ENCODE results near the gene ERBB4. TPM values are rescaled to one million over a fixed set of nuclear protein-coding genes. Genes with fewer than 3 reads are reported as not detected.

Gene ERBB4
- total RNA-seq, 1 experiment from 2014 or later, result 0.04 TPM

GRCh38 chr2:212154477-212154878 lies 384.1 kb downstream of the ERBB4 start:
- H3K23me2 ChIP-seq (ENCODE audit: insufficient read length, low read depth, low read length, poor library complexity, severe bottlenecking), result no peaks in the 10 kb centered on the region
- H4K20me1 ChIP-seq (ENCODE audit: control insufficient read depth, insufficient read depth, insufficient read length), result no peaks in the 10 kb centered on the region
- no peak overlapping the region for H3K18ac ChIP-seq (ENCODE audit: insufficient read length, low read depth, low read length)
- DNase-seq, result no peak
- H3K79me2 ChIP-seq (ENCODE audit: insufficient read depth, low read length), result no peaks in the 10 kb centered on the region
- TF ChIP-seq CTCF (conservative IDR thresholded peaks at IDR 0.05), result no peak
- H2BK15ac ChIP-seq (ENCODE audit: low read depth, low read length), result no peak overlapping the region
- H3K27ac ChIP-seq (ENCODE audit: insufficient read length, low read depth, low read length), result no peak overlapping the region
- no peak overlapping the region for H2BK5ac ChIP-seq (ENCODE audit: insufficient read length, low read length)
- no peaks in the 10 kb centered on the region for H3K27me3 ChIP-seq (ENCODE audit: insufficient read depth, low read length)
- Mint-ChIP-seq H3K27ac (no peak overlapping the region), H3K4me3 (no peak overlapping the region), H3K9me3 (no peaks in the 10 kb centered on the region), H3K27me3 (ENCODE audit: low read depth) (no peaks in the 10 kb centered on the region), H3K4me1 (peaks cover 4 to 5% of the 10 kb centered on the region in 2 experiments; a peak in 2 of 4 replicates), H3K36me3 (ENCODE audit: insufficient read depth in 1 of 3, low read depth in 3 of 3) (no peaks in the 10 kb centered on the region)
- no peak overlapping the region for H2BK20ac ChIP-seq (ENCODE audit: low read depth, low read length, poor library complexity, severe bottlenecking)
- H3K56ac ChIP-seq (ENCODE audit: insufficient read length, low read depth, low read length), result no peak overlapping the region
- no peak overlapping the region for H3T11ph ChIP-seq (ENCODE audit: low read length)
- H4K8ac ChIP-seq (replicated peaks; ENCODE audit: insufficient read length, low read depth, low read length), result no peak overlapping the region
- no peak overlapping the region for H3K4ac ChIP-seq (ENCODE audit: low read depth, low read length)
- H4K5ac ChIP-seq (ENCODE audit: insufficient read length, low read depth, low read length), result no peak overlapping the region
- no peak overlapping the region for H3K9ac ChIP-seq (ENCODE audit: extremely low read depth, insufficient read length, low read length)
- H3K4me1 ChIP-seq (ENCODE audit: insufficient read depth, low read length), result no peaks in the 10 kb centered on the region
- no peak overlapping the region for H2BK120ac ChIP-seq (ENCODE audit: low read depth, low read length, poor library complexity, severe bottlenecking)
- no peak overlapping the region for H4K91ac ChIP-seq (ENCODE audit: insufficient read length, low read depth, low read length)
- no CpG with 5 or more reads among the region's 2 CpGs for WGBS (ENCODE audit: extremely low coverage, insufficient read length, low lambda C conversion rate)
- no peaks in the 10 kb centered on the region for H3K9me3 ChIP-seq (ENCODE audit: control insufficient read depth, low read depth, low read length)
- H3K4me2 ChIP-seq (ENCODE audit: insufficient read depth, insufficient read length, low read length), result no peak overlapping the region
- no peak overlapping the region for H3K23ac ChIP-seq (ENCODE audit: insufficient read length, low read depth, low read length)
- H2AFZ ChIP-seq (ENCODE audit: low read length), result no peak overlapping the region
- no peak overlapping the region for H2AK5ac ChIP-seq (ENCODE audit: insufficient read length, low read length)
- H3K79me1 ChIP-seq (ENCODE audit: insufficient read depth, low read depth, low read length, poor library complexity, severe bottlenecking), result no peaks in the 10 kb centered on the region
- H2BK12ac ChIP-seq (ENCODE audit: insufficient read length, low read depth, low read length), result no peak overlapping the region
- no peak overlapping the region for H3K14ac ChIP-seq (ENCODE audit: insufficient read depth, low read length)

Measured in H9 (cell line).